C4-2B (cell line): ENCODE measurements around the gene KISS1R.

Source experiments
- H3K27ac ChIP-seq: fragments of 450-650 bp; 2 replicates; pipeline ENCODE4 v1.5.1; 2017
- CTCF ChIP-seq: fragments of 450-650 bp; conservative IDR thresholded peaks from 2 replicates; pipeline ENCODE4 v1.5.1; 2017; ENCODE audit warnings: mild to moderate bottlenecking
- ZFX ChIP-seq: fragments of 450-650 bp; IDR thresholded peaks from 2 replicates; pipeline ENCODE4 v1.6.1; 2017

The KISS1R gene

GRCh38 chr19:941292-942132 is 24.4 kb downstream of the KISS1R start:
- H3K27ac ChIP-seq, result peak overlapping the region; percentile 76
- TF ChIP-seq ZFX (no peak), CTCF (no peak)

- H3K27ac ChIP-seq, result no peak overlapping the region
These were observed 25.1 kb downstream of the KISS1R start for GRCh38 chr19:942133-942645.

GRCh38 chr19:943551-944170 is 26.5 kb downstream of the KISS1R start:
- H3K27ac ChIP-seq, result no peak overlapping the region
- TF ChIP-seq CTCF, result no peak
- TF ChIP-seq ZFX, result no peak

More at GRCh38 chr19:942133-942645, 25.1 kb downstream of the KISS1R start:
- no peak for TF ChIP-seq ZFX
- no peak for TF ChIP-seq CTCF

DNA sequence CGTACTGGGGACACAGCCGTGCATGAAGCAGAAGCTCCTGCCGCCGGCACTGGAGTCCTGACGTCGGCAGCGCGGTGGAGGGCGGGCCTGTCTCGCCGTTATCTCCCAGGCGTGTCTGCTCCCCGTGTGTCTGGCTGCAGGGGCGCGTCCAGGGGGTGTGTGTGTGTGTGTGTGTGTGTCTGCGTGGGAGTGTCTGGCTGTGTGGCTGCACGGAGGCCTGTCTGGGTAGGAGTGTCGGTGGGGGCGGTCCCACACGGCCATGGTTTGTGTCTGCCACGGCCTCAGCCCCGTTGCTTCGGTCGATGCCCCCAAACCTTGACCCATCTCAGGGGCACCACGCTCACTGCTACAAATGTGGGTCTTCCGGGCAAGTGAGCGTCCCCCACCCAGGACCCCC is 27.0 kb downstream of the KISS1R start:
- TF ChIP-seq ZFX (no peak), CTCF (no peak)
- H3K27ac ChIP-seq, result no peak overlapping the region

- no peak overlapping the region for H3K27ac ChIP-seq
- TF ChIP-seq ZFX, result no peak
- no peak for TF ChIP-seq CTCF
These were observed 27.6 kb downstream of the KISS1R start for GRCh38 chr19:944663-945241.

GRCh38 chr19:945401-946252 is 28.5 kb downstream of the KISS1R start:
- TF ChIP-seq ZFX, result no peak
- TF ChIP-seq CTCF, result no peak
- no peak overlapping the region for H3K27ac ChIP-seq
